NCI-H345 (cell line): Measurements from ENCODE around the gene SLC22A15.

Source experiments
- DNase-seq: peaks from one replicate; lab custom pipeline; 2025; lab: John Stamatoyannopoulos, UW

Gene SLC22A15

DNA sequence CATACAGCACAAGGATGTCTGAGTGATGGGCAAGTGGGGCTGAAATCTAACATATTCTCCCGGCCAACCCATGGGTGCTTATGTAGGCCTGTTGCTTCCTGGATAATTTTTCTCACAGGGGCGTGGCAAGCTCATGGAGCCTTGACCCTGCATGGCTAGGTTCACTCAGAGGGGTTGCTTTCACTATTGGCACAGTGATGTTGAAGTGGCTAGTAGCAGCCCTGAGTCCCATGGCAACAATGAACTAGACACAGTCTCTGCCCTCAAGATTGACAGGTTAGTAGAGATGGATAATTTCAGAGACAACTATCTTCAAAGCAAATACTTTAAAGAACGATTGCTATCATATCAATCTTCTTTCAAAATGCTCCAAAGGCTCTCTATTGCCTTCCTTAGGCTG lies 128.4 kb downstream of the SLC22A15 start:
- no peak for DNase-seq

DNA sequence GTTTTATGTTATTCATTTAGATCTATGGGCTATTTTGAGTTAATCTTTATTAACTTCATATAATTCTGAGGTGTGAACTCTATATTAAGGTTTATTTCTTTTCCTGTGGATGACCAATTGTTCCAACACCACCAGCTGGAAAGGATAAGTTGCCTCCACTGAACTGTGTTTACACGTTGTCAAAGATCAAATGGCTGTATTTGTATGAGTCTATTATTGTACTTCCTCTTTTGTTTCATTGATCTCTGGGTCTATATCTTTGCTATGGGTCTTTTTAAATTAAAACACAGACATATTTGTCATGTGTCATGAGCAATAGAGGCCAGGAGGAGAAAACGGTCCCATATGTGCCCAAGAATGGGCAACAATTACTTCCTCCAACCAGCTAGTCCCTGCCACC lies 129.7 kb downstream of the SLC22A15 start:
- no peak for DNase-seq

DNA sequence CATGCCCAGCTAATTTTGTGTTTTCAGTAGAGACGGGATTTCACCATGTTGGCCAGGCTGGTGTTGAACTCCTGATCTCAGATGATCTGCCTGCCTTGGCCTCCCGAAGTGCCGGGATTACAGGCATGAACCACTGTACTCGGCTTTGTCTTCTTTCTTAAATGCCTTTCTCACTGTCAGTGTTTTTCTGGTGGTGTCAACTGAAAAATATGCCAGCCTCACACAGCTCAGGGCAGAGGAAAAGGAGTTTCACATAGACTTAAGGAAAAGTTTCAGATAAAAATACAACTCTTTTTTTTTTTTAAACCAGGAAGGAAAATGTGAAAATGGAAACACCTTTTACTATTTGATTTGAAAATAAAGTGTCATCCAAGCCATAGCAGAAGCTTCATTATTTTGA lies 130.3 kb downstream of the SLC22A15 start:
- no peak for DNase-seq

DNA sequence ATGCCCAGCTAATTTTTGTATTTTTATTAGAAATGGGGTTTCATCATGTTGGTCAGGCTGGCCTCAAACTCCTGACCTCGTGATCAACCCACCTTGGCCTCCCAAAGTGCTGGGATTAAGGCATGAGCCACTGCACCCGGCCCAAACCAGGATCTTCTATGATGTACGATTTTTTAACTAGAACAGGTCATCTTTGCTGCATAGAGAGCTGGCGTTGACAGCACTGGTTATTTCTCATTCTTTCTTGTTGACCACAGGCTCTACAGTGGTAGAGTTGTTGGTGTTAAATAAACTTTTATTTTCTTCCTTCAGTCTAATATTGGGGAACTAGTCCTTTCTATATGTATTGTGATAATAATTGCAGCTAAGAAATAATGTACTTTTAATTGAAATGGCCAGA lies 131.1 kb downstream of the SLC22A15 start:
- DNase-seq: no peak

DNA sequence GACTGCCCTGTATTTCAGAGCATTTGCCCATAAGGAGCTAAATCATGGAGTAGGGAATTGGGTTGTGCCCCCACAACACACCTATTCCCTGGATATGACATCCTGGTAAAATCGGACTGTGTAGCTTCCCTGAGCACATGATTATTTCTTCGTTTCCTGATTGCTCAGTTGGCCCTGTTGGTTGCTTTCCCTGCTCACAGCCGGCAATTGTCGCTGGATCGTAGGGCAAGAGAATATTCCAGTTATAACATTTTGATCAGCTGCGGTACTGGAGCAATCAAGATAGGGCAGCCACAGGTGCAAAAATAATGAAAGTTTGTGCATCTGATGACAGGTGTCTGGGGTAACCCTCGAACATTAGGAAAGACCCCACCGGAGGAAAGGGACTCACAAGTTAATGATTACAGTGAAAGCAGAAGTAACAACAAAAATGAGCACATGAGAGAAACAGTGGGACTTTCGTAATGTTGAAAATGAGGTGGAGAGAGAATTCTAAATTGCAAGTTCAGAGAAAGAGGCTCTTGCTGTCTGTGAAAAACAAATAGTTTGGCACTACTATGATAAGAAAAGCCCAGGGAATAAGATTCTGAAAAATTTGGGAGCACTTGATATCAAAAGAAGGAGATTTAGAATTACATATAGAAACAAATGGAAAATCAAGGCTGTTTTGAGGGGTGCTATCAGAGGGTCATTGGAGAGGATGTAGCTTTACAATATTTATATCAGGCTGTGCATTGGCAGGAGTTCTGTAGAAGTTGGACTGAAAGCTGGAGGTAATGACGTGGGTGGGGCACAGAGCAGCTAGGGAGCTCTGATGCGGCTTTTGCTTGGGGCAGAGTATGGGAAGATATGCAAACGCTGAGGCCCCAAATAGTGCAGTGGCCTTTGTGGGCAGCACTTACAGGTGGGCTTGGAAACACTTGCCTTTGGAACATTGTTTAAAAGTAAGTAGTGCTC lies 134.5 kb downstream of the SLC22A15 start, which contains the start of gene MAB21L3:
MAB21L3 (plus strand) TSS at position 833 of the 957 bp plus-strand sequence. CDS start 1,217 bp downstream, outside the sequence.
- no peak for DNase-seq

DNA sequence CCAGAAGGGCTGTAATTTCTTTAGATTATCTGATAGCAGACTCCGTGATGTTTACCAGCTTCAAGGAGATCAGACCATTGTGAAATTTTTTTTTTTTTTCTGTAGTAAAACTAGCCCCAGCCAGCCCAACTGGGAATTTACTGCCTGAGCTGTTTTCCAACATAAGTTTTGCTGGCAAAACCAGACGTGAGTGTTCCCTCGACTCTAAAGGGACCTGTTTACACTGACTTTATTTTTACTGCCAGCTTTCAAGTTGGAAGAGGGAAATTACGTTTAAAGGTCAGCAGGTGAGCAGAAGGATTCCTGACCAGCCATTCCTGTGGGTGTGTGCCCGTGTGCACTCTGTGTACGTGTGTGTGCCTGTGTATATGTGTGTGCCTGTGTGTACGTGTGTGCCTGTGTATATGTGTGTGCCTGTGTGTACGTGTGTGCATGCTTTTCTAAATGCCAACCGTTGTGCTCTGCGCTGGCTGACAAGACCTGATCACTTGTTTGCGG lies 135.3 kb downstream of the SLC22A15 start:
- DNase-seq: no peak

DNA sequence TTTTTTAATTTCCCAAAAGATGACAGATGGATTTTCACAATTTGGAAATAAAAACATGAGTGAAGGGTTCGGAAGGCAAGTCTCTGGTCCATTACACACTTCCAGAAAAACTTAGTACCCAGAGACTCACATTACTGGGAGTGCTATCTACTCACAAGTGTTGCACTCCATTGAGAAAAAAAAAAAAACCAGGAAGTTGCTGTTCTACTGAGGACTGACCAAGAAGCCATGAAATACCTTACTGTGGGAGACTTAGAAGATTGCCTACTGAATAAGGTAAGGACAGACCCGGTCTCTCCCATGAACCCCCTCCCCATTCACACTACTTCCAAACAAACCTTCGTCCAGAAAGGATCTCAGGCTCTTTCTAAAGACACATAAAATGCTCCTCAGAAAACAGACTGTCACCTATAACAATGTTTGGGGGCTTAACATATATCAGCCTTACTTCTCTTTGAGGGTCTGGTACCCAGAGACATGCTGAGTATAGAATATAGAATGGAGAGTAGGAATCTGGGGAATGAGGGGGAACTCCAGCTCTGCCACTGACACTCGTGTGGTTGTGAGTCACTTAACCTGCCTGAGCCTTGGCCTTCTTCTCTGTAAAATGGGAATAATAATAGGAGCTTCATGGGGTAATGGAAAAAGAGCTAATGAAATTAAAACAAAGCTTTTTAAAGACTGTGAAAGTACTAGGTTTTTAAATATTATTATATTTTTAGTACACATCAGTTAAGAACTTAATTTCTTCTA lies 136.3 kb downstream of the SLC22A15 start:
- no peak for DNase-seq

DNA sequence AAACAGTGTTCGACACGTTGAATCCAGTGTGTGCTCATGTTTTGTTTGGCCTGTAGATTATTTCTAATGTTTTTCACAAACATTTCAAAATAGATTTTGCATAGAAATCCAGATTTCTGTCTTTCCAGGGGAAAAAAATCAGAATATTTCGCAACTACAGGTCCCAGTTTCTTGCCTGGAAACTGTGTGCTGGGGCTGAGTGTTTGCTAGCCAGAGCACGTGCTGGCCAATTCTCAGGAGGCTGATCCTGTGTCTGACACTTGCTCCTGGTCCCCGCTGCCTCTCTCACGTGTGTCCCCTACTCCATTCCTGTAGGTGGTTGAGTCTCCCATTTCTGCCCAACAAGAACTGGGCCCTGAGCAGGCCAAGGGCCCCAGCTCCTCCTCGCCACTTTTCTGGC lies 137.3 kb downstream of the SLC22A15 start:
- DNase-seq: no peak

DNA sequence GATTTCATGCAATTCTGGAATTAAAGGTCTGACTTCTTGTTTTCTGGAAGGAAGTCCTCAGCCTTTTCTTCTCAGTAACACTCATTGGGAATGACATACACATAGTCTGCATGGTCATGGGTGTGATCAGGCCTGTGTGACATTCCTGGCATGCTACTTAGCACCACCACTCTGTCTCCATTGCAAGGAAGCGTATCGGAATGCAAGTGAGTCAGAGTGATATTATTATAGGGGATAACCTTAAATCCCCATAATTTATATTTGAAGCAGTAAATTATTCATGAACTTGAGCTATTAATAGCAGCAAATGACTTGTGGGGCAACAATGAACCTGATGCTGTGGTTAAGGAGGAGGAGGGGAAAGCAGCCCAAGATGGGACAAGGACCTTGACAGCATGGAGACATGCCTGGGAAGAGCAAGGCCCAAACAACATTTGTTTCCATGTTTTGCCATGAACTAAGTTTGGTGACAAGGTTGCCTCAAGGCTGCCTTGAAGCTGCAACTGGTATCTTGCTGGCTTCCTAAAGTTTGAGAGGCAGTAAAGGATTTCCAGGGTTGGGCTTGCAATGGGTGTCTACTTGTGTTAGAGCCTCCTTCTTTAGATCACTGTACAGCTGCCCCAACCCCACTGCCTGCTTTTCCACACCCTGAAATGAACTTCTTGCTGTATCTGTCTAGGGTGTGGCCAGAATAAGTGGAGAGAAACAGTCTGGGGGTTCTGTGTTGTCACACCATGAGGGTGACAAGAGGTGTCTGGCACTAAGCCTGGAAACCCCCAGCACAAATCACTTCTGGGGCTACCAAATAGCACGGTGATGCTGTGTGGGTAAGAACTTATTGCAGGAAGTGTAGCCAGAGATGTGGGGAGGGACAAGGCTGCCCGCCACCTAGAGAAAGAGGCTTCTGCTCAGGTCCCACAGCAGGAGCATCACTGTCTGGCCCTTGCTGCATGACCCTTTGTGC lies 139.4 kb downstream of the SLC22A15 start:
- DNase-seq: no peak

DNA sequence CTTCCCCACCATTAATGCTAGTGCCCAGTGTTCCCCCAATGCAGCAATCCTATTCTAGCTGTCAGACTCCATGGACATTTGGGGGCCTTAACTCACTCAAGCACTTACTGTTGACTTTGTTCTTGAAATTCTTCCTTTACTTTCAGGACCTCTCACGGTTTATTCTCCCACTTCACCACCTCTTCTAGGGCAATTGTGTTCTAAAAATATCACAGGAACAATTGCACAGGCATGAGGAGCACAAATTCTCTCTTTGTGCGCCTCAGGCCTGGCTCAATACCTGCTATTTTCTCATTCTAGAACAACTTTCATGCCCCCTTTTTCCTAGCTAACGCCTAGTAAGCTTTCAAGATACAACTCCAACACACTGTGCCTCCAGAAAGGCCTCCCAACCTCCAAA lies 142.2 kb downstream of the SLC22A15 start:
- DNase-seq: no peak
